ENCODE results near the gene ENAH. TPM values are rescaled to one million over a fixed set of nuclear protein-coding genes. Genes with fewer than 3 reads are reported as not detected.

Gene ENAH
- total RNA-seq, 2 experiments from 2014 or later = 0.84 to 1.1 TPM

DNA sequence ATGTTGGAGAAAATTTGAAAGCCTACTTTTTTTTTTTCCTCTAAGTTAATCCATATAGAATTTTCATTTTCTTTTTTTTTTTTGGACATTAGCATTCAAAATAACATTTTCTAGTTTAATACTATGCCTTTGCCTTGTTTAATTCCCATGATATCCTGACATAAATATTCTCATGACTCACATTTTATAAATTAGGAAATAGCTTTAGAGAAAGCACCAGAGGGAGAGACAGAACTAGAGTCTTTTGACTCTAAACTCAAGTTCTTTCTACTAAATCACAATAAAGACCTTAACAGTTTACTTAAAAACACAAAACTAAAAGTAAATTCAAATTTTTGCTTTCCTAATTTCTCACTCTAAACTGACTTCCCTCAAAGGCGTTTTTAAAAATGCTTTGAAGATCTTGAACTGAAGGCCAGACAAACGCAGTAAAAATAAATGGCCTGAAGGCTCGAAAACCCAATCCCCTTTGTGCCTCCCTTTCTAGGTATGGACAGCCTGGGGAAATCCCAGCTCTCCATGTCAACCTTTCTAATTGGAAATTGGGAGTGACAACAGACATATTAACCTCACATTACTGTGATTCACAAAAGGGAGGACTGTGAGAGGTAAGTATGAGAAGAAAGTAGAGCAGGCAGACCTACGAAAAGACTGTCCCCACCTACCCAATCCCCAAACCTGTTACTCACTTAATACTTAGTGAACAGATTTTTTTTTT, 104.6 kb downstream of the ENAH start:
- Mint-ChIP-seq H3K4me1 (peaks cover 9% of the 10 kb centered on the region), H3K36me3 (no peaks in the 10 kb centered on the region), H3K4me3 (no peak overlapping the region), H3K9me3 (no peaks in the 10 kb centered on the region), H3K27ac (no peak overlapping the region), H3K27me3 (no peaks in the 10 kb centered on the region)
- no peak for DNase-seq

GRCh38 chr1:225545649-225546048, 107.3 kb downstream of the ENAH start:
- Mint-ChIP-seq H3K4me1 (peaks cover 9% of the 10 kb centered on the region), H3K4me3 (no peak overlapping the region), H3K9me3 (no peaks in the 10 kb centered on the region), H3K27ac (no peak overlapping the region), H3K36me3 (no peaks in the 10 kb centered on the region), H3K27me3 (no peaks in the 10 kb centered on the region)
- DNase-seq = no peak

DNA sequence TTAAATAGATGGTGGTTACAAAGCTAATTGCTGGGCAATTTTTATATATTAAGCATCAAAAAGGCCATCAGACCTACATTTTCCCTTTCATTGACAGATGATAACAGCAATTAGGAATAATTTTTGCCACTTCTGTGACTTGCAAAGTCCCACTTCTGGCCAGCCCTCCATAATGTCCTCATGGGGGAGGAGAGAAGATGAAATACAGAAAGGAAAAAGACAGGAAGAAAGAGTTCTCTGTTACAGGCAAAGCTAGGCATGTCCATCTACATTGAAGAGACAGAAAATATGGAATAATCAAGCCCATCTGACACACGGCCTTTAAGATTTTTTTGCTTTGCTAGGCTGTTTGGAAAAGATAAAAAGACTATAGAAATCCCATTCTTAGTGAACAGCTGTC, 108.0 kb downstream of the ENAH start:
- no peaks in the 10 kb centered on the region for H3K9me3 Mint-ChIP-seq
- no peak overlapping the region for H3K27ac Mint-ChIP-seq
- no peaks in the 10 kb centered on the region for H3K27me3 Mint-ChIP-seq
- DNase-seq = no peak
- no peaks in the 10 kb centered on the region for H3K36me3 Mint-ChIP-seq
- peaks cover 9% of the 10 kb centered on the region for H3K4me1 Mint-ChIP-seq
- no peak overlapping the region for H3K4me3 Mint-ChIP-seq

GRCh38 chr1:225544263-225544662, 108.7 kb downstream of the ENAH start:
- Mint-ChIP-seq H3K36me3 (no peaks in the 10 kb centered on the region), H3K27me3 (no peaks in the 10 kb centered on the region), H3K4me3 (no peak overlapping the region), H3K27ac (no peak overlapping the region), H3K4me1 (peaks cover 9% of the 10 kb centered on the region), H3K9me3 (no peaks in the 10 kb centered on the region)
- DNase-seq = no peak

DNA sequence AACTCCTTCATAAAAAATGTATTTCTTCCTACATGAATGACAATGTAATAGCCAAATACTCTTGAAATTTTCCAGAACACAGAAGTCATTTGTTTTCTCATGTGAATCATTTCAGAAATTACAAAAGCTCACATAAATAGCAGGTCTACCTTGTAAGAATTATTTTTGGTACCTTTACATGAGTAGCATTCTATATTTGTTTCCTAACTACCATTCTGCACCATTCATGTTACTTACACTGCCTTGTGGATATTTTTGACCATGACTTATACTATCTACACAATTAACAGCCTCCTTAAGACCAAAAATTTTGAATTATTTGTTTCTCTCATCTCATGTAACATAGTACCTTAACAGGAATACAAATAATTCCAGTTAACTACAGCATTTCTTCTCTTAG, 109.6 kb downstream of the ENAH start:
- Mint-ChIP-seq H3K36me3 (no peaks in the 10 kb centered on the region), H3K27me3 (no peaks in the 10 kb centered on the region), H3K9me3 (no peaks in the 10 kb centered on the region), H3K27ac (no peak overlapping the region), H3K4me1 (peaks cover 9% of the 10 kb centered on the region), H3K4me3 (no peak overlapping the region)
- no peak for DNase-seq

GRCh38 chr1:225541383-225541782, 111.5 kb downstream of the ENAH start:
- Mint-ChIP-seq H3K27ac (no peak overlapping the region), H3K4me1 (no peaks in the 10 kb centered on the region), H3K4me3 (no peak overlapping the region), H3K9me3 (no peaks in the 10 kb centered on the region), H3K27me3 (no peaks in the 10 kb centered on the region), H3K36me3 (no peaks in the 10 kb centered on the region)
- no peak for DNase-seq

GRCh38 chr1:225539575-225539974, 113.3 kb downstream of the ENAH start:
- Mint-ChIP-seq H3K4me3 (no peak overlapping the region), H3K27ac (no peak overlapping the region), H3K9me3 (no peaks in the 10 kb centered on the region), H3K27me3 (peaks cover 10% of the 10 kb centered on the region), H3K36me3 (no peaks in the 10 kb centered on the region), H3K4me1 (no peaks in the 10 kb centered on the region)
- DNase-seq = no peak

DNA sequence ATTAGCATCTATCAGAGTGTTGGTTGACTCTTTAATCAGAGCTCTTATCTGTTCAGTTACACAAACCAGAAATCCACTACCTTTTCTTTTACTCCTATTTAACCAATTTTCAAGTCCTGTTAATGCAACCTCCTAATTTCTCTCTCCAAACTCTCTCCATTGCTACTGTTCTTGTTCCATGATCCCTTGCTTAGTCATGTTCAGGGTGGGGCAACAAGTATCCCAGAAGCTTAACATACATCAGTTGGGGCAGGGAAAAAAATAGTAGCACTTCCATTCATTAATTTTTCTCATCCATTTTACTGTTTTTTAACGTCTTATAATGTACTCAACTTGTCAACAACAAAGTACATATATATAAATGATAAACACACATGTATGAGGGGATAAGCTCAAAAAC, 113.9 kb downstream of the ENAH start:
- Mint-ChIP-seq H3K27ac (no peak overlapping the region), H3K27me3 (peaks cover 11% of the 10 kb centered on the region), H3K9me3 (no peaks in the 10 kb centered on the region), H3K4me1 (no peaks in the 10 kb centered on the region), H3K36me3 (no peaks in the 10 kb centered on the region), H3K4me3 (no peak overlapping the region)
- DNase-seq = no peak

- H3K9me3 Mint-ChIP-seq = no peaks in the 10 kb centered on the region
- H3K27ac Mint-ChIP-seq = no peak overlapping the region
- no peaks in the 10 kb centered on the region for H3K36me3 Mint-ChIP-seq
- DNase-seq = no peak
- peaks cover 16% of the 10 kb centered on the region for H3K27me3 Mint-ChIP-seq
- H3K4me3 Mint-ChIP-seq = no peak overlapping the region
- no peaks in the 10 kb centered on the region for H3K4me1 Mint-ChIP-seq
These were observed 115.2 kb downstream of the ENAH start for GRCh38 chr1:225537554-225538251.

DNA sequence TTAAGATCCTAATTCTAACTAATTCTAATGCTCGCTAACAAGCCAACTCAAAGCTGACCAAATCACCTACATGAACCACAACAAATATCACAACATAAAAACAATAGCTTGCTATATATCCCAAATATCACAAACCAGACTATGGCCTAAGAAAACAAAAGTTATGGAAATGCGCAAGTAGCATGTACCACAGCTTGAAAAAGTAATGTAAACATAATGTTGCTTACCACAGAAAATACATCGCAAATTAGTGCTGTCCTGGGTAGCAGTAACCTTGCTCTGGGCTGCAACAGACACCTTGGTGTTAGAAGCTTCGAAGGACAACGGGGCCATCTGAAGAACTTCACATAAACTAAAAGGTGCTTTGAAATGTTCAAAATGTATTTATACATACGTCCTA, 117.6 kb downstream of the ENAH start:
- Mint-ChIP-seq H3K27ac (no peak overlapping the region), H3K4me1 (no peaks in the 10 kb centered on the region), H3K36me3 (no peaks in the 10 kb centered on the region), H3K27me3 (peaks cover 16% of the 10 kb centered on the region), H3K9me3 (no peaks in the 10 kb centered on the region), H3K4me3 (no peak overlapping the region)
- no peak for DNase-seq

DNA sequence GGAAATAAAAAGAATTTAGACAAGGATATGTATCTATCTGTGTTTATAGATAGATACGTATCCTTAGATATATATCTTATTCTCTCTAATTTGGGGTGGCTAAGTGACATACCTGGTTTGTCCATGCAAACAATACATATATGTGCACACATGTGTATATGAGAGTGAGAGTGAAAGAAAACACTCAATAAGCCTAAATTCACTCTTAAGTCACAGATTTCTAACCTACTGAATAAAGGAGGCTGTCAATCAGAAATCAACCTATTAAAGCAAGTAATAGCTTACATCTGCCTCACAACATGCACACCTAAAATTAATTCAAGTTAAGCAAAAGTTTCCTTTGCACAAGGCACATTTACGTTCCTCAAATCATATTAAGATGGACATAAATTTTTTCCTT, 118.2 kb downstream of the ENAH start:
- no peaks in the 10 kb centered on the region for H3K4me1 Mint-ChIP-seq
- H3K9me3 Mint-ChIP-seq = no peaks in the 10 kb centered on the region
- H3K4me3 Mint-ChIP-seq = no peak overlapping the region
- H3K36me3 Mint-ChIP-seq = no peaks in the 10 kb centered on the region
- DNase-seq = no peak
- H3K27ac Mint-ChIP-seq = no peak overlapping the region
- H3K27me3 Mint-ChIP-seq = peaks cover 16% of the 10 kb centered on the region

DNA sequence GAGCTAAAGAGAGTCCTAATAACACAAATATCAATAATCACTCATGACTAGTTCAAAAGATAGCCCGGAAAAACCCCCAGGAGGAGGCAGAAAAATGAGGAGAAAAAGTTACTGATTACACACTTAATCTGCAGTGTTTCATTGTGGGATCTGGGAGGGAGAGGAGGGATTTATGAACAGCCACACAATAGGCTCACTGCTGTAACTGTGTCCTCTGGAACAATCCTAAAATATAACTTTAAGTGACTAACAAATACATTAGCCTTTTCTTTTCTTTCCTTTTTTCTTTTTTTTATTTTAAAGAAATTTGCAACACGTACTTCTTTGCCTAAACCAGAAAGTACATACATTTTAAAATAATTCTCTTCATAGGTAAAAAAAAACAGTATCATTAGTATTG, 118.8 kb downstream of the ENAH start:
- no peak for DNase-seq
- Mint-ChIP-seq H3K9me3 (no peaks in the 10 kb centered on the region), H3K27me3 (peaks cover 16% of the 10 kb centered on the region), H3K4me1 (no peaks in the 10 kb centered on the region), H3K27ac (no peak overlapping the region), H3K36me3 (no peaks in the 10 kb centered on the region), H3K4me3 (no peak overlapping the region)

DNA sequence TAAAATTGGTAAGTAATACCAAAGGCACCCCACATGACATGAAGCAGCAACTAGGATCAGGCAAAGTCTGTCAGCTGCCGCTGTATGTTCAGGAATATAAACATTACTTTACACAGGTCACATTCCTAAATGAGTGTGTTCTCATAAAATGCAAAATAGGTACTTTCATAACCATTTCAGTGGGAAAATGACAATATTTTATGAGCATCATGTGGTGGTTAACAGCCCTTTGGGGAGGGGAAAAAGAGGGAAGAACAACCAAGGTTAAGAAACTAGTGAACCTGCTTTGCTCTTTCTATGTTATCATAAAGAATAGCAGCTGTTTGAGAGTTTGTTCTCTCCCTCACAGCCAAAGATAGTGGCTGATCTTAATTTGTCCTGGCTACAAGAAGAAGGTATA, 119.7 kb downstream of the ENAH start:
- Mint-ChIP-seq H3K27ac (no peak overlapping the region), H3K4me3 (no peak overlapping the region), H3K9me3 (no peaks in the 10 kb centered on the region), H3K4me1 (no peaks in the 10 kb centered on the region), H3K36me3 (no peaks in the 10 kb centered on the region), H3K27me3 (peaks cover 16% of the 10 kb centered on the region)
- no peak for DNase-seq

DNA sequence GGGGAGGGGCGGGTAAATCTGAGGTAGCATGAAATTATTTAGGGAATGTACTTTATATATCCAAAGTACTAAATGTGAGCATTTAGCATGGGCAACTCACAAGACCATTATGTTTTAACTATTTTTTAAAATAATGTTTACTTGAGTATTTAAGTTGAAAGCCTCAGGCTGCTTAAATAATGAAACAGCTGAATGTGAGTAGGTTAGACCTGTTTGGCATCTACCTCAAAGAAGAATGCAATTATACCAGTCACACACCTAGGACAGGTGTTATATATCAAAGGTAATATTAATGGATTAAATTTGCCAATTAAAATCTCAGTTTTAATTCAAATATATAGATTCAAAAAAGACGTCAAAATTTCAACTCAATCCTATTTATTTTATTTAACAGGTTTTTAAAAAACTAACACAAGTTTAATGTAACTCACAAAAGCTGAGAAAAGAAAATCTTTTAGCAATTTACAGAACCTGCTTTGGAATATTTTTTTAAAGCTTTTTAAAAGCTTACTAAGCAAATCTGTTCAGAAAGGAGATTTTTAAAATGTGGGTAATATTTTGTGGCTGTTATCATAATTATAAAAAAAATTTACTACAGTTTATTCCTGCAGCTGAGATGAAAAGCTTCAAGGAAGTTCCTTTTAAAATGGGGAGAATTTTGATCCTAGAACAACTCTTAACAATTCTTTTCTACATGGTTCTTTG, 120.5 kb downstream of the ENAH start:
- Mint-ChIP-seq H3K36me3 (no peaks in the 10 kb centered on the region), H3K27ac (no peak overlapping the region), H3K4me3 (no peak overlapping the region), H3K9me3 (no peaks in the 10 kb centered on the region), H3K27me3 (peaks cover 16% of the 10 kb centered on the region), H3K4me1 (no peaks in the 10 kb centered on the region)
- no peak for DNase-seq

DNA sequence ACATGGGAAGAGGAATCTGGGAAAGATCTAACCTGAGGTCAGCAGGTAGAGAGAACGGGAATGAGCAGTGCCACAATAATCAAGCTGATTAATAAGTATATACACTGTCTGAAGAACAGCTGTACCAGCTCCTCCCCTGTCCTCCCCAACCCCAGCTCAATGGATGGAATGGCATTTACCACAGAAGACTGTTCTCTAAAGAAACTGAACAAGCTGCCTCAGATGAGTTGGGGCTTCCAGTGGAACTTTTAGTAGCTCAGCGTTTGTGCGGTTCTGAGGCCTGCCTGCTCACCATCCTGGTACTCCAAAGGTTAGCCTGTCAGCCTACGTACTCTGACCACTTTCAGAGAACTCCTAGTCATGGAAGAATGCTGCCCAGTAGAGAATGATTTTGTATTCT, 123.2 kb downstream of the ENAH start:
- H3K9me3 Mint-ChIP-seq = no peaks in the 10 kb centered on the region

More for the DNA sequence above, 123.2 kb downstream of the ENAH start:
- H3K36me3 Mint-ChIP-seq = no peaks in the 10 kb centered on the region
- H3K27me3 Mint-ChIP-seq = peaks cover 8% of the 10 kb centered on the region
- H3K4me3 Mint-ChIP-seq = no peak overlapping the region
- DNase-seq = no peak
- H3K4me1 Mint-ChIP-seq = no peaks in the 10 kb centered on the region
- H3K27ac Mint-ChIP-seq = no peak overlapping the region
